Ammon's horn (tissue), 1 donor: ENCODE data around the gene RNF207.
A peak's percentile ranks its signal among the peaks of the same experiment; 100 is the strongest.

Source experiments
- DNase-seq: peaks from one replicate; pipeline ENCODE4 v3.0.0-alpha.2; 2016; ENCODE audit warnings: low spot score

Gene RNF207

GRCh38 chr1:6249739-6250689 lies 44.1 kb downstream of the RNF207 start:
- no peak for DNase-seq

- no peak for DNase-seq
Measured at GRCh38 chr1:6251233-6251632, 45.3 kb downstream of the RNF207 start.

GRCh38 chr1:6251681-6252373 lies 45.9 kb downstream of the RNF207 start:
- no peak for DNase-seq

GRCh38 chr1:6252374-6252710 lies 46.4 kb downstream of the RNF207 start:
- no peak for DNase-seq

GRCh38 chr1:6253380-6253779 lies 47.5 kb downstream of the RNF207 start:
- no peak for DNase-seq

GRCh38 chr1:6254691-6255090 lies 48.8 kb downstream of the RNF207 start:
- DNase-seq: no peak

- no peak for DNase-seq
Measured at GRCh38 chr1:6256645-6257044, 50.7 kb downstream of the RNF207 start.

GRCh38 chr1:6257541-6258069 lies 51.7 kb downstream of the RNF207 start:
- no peak for DNase-seq

- DNase-seq: no peak
Measured at GRCh38 chr1:6258675-6259074, 52.8 kb downstream of the RNF207 start.

GRCh38 chr1:6259491-6260362 lies 53.8 kb downstream of the RNF207 start:
- DNase-seq: peak; percentile 56

- DNase-seq: no peak
Measured at GRCh38 chr1:6260433-6260934, 54.6 kb downstream of the RNF207 start.

- DNase-seq: no peak
Measured at GRCh38 chr1:6260961-6261614, 55.2 kb downstream of the RNF207 start, which contains the start of gene GPR153. Gene GPR153, minus strand, starts transcription at chr1:6261098. Its CDS starts 6,193 bp downstream, at chr1:6254905.

- DNase-seq: no peak
Measured at GRCh38 chr1:6261615-6261995, 55.7 kb downstream of the RNF207 start.

- DNase-seq: no peak
Measured at GRCh38 chr1:6262555-6263420, 56.9 kb downstream of the RNF207 start.

GRCh38 chr1:6263716-6264115 lies 57.8 kb downstream of the RNF207 start:
- no peak for DNase-seq

- no peak for DNase-seq
Measured at GRCh38 chr1:6265151-6265550, 59.2 kb downstream of the RNF207 start.

- DNase-seq: no peak
Measured at GRCh38 chr1:6266641-6267040, 60.7 kb downstream of the RNF207 start.

- DNase-seq: no peak
Measured at GRCh38 chr1:6267686-6268322, 61.9 kb downstream of the RNF207 start.

GRCh38 chr1:6268415-6268814 lies 62.5 kb downstream of the RNF207 start:
- DNase-seq: no peak

GRCh38 chr1:6269296-6269695 lies 63.4 kb downstream of the RNF207 start:
- no peak for DNase-seq
